ENCODE data around the gene SCYL3.
"Not testable (repeated sequence)": the region's sequence is repeated elsewhere in the genome, so short reads cannot be mapped to it uniquely, and the experiment has no call there.

Gene SCYL3

GRCh38 chr1:169893645-169894423 lies at the start of gene SCYL3:
SCYL3 (minus strand) TSS chr1:169893896; CDS start chr1:169888840, 5,056 bp downstream.
- DNase-seq, result peak; percentile 95 to 96

- no peak for DNase-seq
Measured at GRCh38 chr1:169941982-169942830, 48.5 kb upstream of the SCYL3 start.

GRCh38 chr1:169933984-169934725 lies 40.5 kb upstream of the SCYL3 start:
- DNase-seq, result no peak

GRCh38 chr1:169931795-169932231 lies 38.1 kb upstream of the SCYL3 start:
- DNase-seq, result no peak

- DNase-seq, result no peak
Measured at GRCh38 chr1:169929210-169929526, 35.5 kb upstream of the SCYL3 start.

GRCh38 chr1:169928438-169929209 lies 34.9 kb upstream of the SCYL3 start:
- peak in 1 of 2 donors; percentile 65 for DNase-seq

GRCh38 chr1:169925505-169926482 lies 32.1 kb upstream of the SCYL3 start:
- peak in 1 of 2 donors; percentile 25 for DNase-seq

- DNase-seq, result no peak
Measured at GRCh38 chr1:169924829-169925228, 31.1 kb upstream of the SCYL3 start.

- no peak for DNase-seq
Measured at GRCh38 chr1:169924063-169924462, 30.4 kb upstream of the SCYL3 start.

GRCh38 chr1:169921080-169921479 lies 27.4 kb upstream of the SCYL3 start:
- no peak for DNase-seq

- DNase-seq, result no peak
Measured at GRCh38 chr1:169918927-169919326, 25.2 kb upstream of the SCYL3 start.

- not testable (repeated sequence) for DNase-seq
Measured at GRCh38 chr1:169918220-169918619, 24.5 kb upstream of the SCYL3 start.

GRCh38 chr1:169915150-169915549 lies 21.5 kb upstream of the SCYL3 start:
- no peak for DNase-seq

GRCh38 chr1:169914531-169914930 lies 20.8 kb upstream of the SCYL3 start:
- DNase-seq, result no peak

GRCh38 chr1:169909499-169909898 lies 15.8 kb upstream of the SCYL3 start:
- no peak for DNase-seq

- DNase-seq, result no peak
Measured at GRCh38 chr1:169906938-169907337, 13.2 kb upstream of the SCYL3 start.

- no peak for DNase-seq
Measured at GRCh38 chr1:169904834-169905233, 11.1 kb upstream of the SCYL3 start.

GRCh38 chr1:169902751-169903150 lies 9.1 kb upstream of the SCYL3 start:
- peak in 1 of 2 donors; percentile 13 for DNase-seq

- DNase-seq, result no peak
Measured at GRCh38 chr1:169901115-169901514, 7.4 kb upstream of the SCYL3 start.

GRCh38 chr1:169900571-169900970 lies 6.9 kb upstream of the SCYL3 start:
- DNase-seq, result no peak

- DNase-seq, result no peak
Measured at GRCh38 chr1:169899519-169900217, 6.0 kb upstream of the SCYL3 start.
